C4-2B (cell line): ENCODE data around the gene PPP1R10.

ENCODE experiments used
- H3K27ac ChIP-seq: fragments of 450-650 bp; 2 replicates; pipeline ENCODE4 v1.5.1; 2017
- CTCF ChIP-seq: fragments of 450-650 bp; conservative IDR thresholded peaks from 2 replicates; pipeline ENCODE4 v1.5.1; 2017; ENCODE audit warnings: mild to moderate bottlenecking
- ZFX ChIP-seq: fragments of 450-650 bp; IDR thresholded peaks from 2 replicates; pipeline ENCODE4 v1.6.1; 2017

The PPP1R10 gene

GRCh38 chr6:30571075-30571761, 45.8 kb downstream of the PPP1R10 start, which contains the start of gene ABCF1:
Gene ABCF1, plus strand, starts transcription at chr6:30571442. Its CDS starts 46 bp downstream, at chr6:30571488.
- TF ChIP-seq CTCF (no peak), ZFX (peak; percentile 71; the same call in 1 of the 2 replicates)
- H3K27ac ChIP-seq = peak within 1 kb of the TSS; percentile 81

GRCh38 chr6:30570740-30571074, 46.3 kb downstream of the PPP1R10 start:
- peak overlapping the region; percentile 81 for H3K27ac ChIP-seq
- TF ChIP-seq CTCF (no peak), ZFX (no peak)

- TF ChIP-seq CTCF = no peak
- TF ChIP-seq ZFX = no peak
- peak overlapping the region; percentile 81 for H3K27ac ChIP-seq
Observed at GRCh38 chr6:30570263-30570662, 46.8 kb downstream of the PPP1R10 start.

GRCh38 chr6:30568245-30568644, 48.8 kb downstream of the PPP1R10 start:
- TF ChIP-seq CTCF (no peak), ZFX (no peak)

GRCh38 chr6:30565772-30566171, 51.3 kb downstream of the PPP1R10 start:
- TF ChIP-seq CTCF (no peak), ZFX (no peak)
- 0 out of 2 replicates have a peak overlapping the region, but pooled peaks have one; percentile 18 for H3K27ac ChIP-seq

More at GRCh38 chr6:30568245-30568644, 48.8 kb downstream of the PPP1R10 start:
- no peak overlapping the region for H3K27ac ChIP-seq

- H3K27ac ChIP-seq = no peak overlapping the region
- TF ChIP-seq CTCF (no peak), ZFX (no peak)
Observed at GRCh38 chr6:30564114-30564513, 52.9 kb downstream of the PPP1R10 start.

- H3K27ac ChIP-seq = no peak overlapping the region
- no peak for TF ChIP-seq CTCF
- no peak for TF ChIP-seq ZFX
Observed at GRCh38 chr6:30562470-30563425, 54.3 kb downstream of the PPP1R10 start.
